Lung (tissue), 12 donors: Measurements from ENCODE around the gene RAP1A. TPM values are rescaled to one million over a fixed set of nuclear protein-coding genes. Genes with fewer than 3 reads are reported as not detected.

ENCODE experiments used
- ATAC-seq: fragments of 200-7000 bp; cut with Tn5 transposase; one replicate; pipeline ENCODE4 v1.9.1; 2020; ENCODE audit warnings: moderate number of reproducible peaks; ENCODE audit not compliant: insufficient read depth, low FRiP score
- DNase-seq, 3 donors: peaks; one replicate each; pipeline ENCODE4 v3.0.0-alpha.2; 2013 to 2017
- H3K27ac ChIP-seq, 2 donors: one replicate each; pipeline ENCODE4 v1.5.1; 2013; ENCODE audit warnings: mild to moderate bottlenecking in 2 of 2, moderate library complexity in 2 of 2, control low read depth in 1 of 2, inconsistent platforms in 1 of 2, low read depth in 1 of 2, low read length in 1 of 2
- H3K27me3 ChIP-seq, 3 donors: one replicate each; pipeline ENCODE4 v1.5.1; 2013; ENCODE audit warnings: low read length in 2 of 3; ENCODE audit not compliant: control insufficient read depth in 3 of 3, insufficient read depth in 3 of 3
- H3K36me3 ChIP-seq, 4 donors: one replicate each; pipeline ENCODE4 v1.5.1; 2013; ENCODE audit warnings: low read length in 4 of 4, mild to moderate bottlenecking in 1 of 4, moderate library complexity in 1 of 4; ENCODE audit not compliant: control insufficient read depth in 4 of 4, insufficient read depth in 4 of 4
- H3K4me1 ChIP-seq, 5 donors: one replicate each; pipeline ENCODE4 v1.5.1; 2013; ENCODE audit warnings: low read length in 5 of 5, mild to moderate bottlenecking in 2 of 5, moderate library complexity in 1 of 5; ENCODE audit not compliant: control insufficient read depth in 5 of 5, insufficient read depth in 5 of 5
- H3K4me3 ChIP-seq: one replicate; pipeline ENCODE4 v1.5.1; 2013; ENCODE audit warnings: mild to moderate bottlenecking, control low read depth, moderate library complexity
- H3K9ac ChIP-seq, 2 donors: one replicate each; pipeline ENCODE4 v1.5.1; 2013; ENCODE audit warnings: low read length in 2 of 2, control low read depth in 1 of 2; ENCODE audit not compliant: insufficient read depth in 1 of 2
- H3K9me3 ChIP-seq, 4 donors: one replicate each; pipeline ENCODE4 v1.5.1; 2013; ENCODE audit warnings: low read length in 3 of 4, mild to moderate bottlenecking in 1 of 4, moderate library complexity in 1 of 4; ENCODE audit not compliant: control insufficient read depth in 4 of 4, insufficient read depth in 3 of 4
- CTCF ChIP-seq: IDR thresholded peaks from 2 replicates; pipeline ENCODE4 v1.5.1; 2012; ENCODE audit warnings: mild to moderate bottlenecking; ENCODE audit errors: control extremely low read depth, extremely low read depth
- WGBS, 2 donors: extraction: QIAGEN DNeasy Blood & Tissue Kit; methylation state at CpG; one replicate each; pipeline ENCODE4 v1.1.7; 2013; 5-methylcytosine and 5-hydroxymethylcytosine counted together
- polyA plus RNA-seq, 2 donors: library from polyadenylated mRNA; stranded (reverse); fragments of 200-250 nt; gene quantifications; one replicate each; pipeline ENCODE4 v1.2.1, GENCODE V29; 2013
- total RNA-seq, 2 donors: library from RNA; depleted of rRNA in 1 of 2; stranded (reverse); fragments of >200 nt in 1 of 2; gene quantifications; one replicate each; pipeline ENCODE4 v1.2.1, GENCODE V29; 2014 to 2021
- donor health status: control.
- donor health status: control.
- donor health status: Bipolar disorder and iron deficiency.
- donor health status: healthy.
- donor health status: DM: yes; HTN: yes; CAD: no.

The RAP1A gene
- total and polyA plus RNA-seq, 4 donors = 64.5 to 97.3 (median 77.6) TPM

DNA sequence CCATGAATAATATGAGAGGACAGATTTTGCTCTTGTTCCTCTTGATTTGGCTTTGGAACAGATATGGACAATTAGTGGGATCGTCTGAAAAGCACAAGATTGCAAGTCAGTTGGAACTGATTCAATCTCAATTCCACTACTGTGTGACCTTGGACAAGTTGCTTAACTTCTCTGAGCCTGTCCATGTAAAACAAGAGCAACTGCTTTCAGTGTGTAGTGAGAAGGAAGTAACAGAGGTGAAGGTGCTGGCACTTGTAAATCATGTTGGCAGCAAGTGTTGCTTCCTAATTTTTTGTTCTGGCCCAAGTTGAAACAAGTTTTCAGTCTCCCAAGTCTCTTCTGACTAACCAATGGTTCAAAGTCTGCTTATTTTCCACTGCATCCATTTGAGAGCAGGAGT, 104.3 kb downstream of the RAP1A start:
- peaks cover 3 to 26% (median 16%) of the 10 kb centered on the region in 5 donors for H3K4me1 ChIP-seq
- 48 to 83% methylated on average over 1 of the region's 1 CpG for WGBS, 2 donors

DNA sequence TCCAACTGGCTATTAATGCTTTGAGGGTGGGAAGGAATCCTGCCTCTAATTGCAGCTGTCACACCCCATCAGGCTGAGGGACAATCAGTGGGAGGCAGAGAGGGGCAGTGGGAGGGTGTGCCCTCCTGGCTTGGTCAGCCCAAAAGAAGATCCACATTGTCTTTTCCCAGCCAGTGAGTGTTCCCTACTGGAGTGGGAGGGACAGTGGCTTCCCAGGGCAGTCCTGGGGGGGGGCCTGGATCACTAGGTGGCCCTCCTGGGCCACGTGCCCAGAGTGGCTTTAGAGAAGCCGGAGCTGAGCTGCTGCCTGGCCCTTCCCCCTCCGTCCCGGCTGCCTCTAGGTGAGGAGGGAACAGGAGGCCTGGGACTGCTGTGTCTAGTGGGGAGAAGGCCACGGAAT, 105.6 kb downstream of the RAP1A start:
- H3K27ac ChIP-seq = no peak overlapping the region

More for the DNA sequence above, 104.3 kb downstream of the RAP1A start:
- Histone ChIP-seq H3K27ac (no peak overlapping the region), H3K9me3 (no peaks in the 10 kb centered on the region), H3K27me3 (no peaks in the 10 kb centered on the region), H3K36me3 (peaks cover 0 to 8% (median 0%) of the 10 kb centered on the region in 4 donors), H3K9ac (no peak overlapping the region), H3K4me3 (no peak overlapping the region)
- ATAC-seq = no peak
- no peak for DNase-seq
- no peak for TF ChIP-seq CTCF

DNA sequence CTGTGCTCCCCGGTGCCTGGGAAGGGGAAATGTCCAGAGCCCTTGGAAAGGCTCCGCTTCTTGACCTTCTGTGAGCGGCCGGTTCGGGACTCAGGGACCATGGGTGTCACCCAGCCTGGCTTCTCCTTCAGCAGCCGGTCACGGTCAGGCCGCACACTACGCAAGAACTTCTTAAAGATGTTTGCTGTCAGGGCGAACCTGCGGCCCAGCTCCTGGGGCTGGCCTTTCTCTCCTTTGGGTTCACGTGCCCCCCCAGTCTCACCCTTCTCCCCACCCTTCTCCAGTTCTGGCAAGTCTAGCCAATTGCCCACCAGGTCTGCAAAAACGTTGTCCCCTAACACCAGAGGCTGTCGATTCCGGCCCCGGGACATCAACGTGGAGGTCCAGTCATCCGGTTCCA, 107.5 kb downstream of the RAP1A start:
- DNase-seq = no peak

More for the DNA sequence above, 105.6 kb downstream of the RAP1A start:
- ATAC-seq (no peak), DNase-seq (no peak)
- Histone ChIP-seq H3K36me3 (peaks cover 0 to 8% (median 0%) of the 10 kb centered on the region in 4 donors), H3K4me1 (peaks cover 3 to 27% (median 22%) of the 10 kb centered on the region in 5 donors), H3K27me3 (no peaks in the 10 kb centered on the region), H3K4me3 (no peak overlapping the region), H3K9me3 (no peaks in the 10 kb centered on the region), H3K9ac (no peak overlapping the region)
- TF ChIP-seq CTCF = no peak
- WGBS, 2 donors = 59 to 71% methylated on average over 5 of the region's 5 CpGs

More for the DNA sequence above, 107.5 kb downstream of the RAP1A start:
- no peaks in the 10 kb centered on the region for H3K9me3 ChIP-seq
- no peak overlapping the region for H3K27ac ChIP-seq
- 90 to 93% methylated on average over 18 of the region's 18 CpGs for WGBS, 2 donors
- no peak for TF ChIP-seq CTCF
- no peak for ATAC-seq
- no peak overlapping the region for H3K4me3 ChIP-seq
- peaks cover 0 to 8% (median 0%) of the 10 kb centered on the region in 4 donors for H3K36me3 ChIP-seq
- H3K4me1 ChIP-seq = peaks cover 1 to 19% (median 7%) of the 10 kb centered on the region in 5 donors
- no peaks in the 10 kb centered on the region for H3K27me3 ChIP-seq
- H3K9ac ChIP-seq = no peak overlapping the region
